MM.1S (cell line): ENCODE results near the gene ARVCF.

ENCODE experiments used
- DNase-seq: peaks from one replicate; pipeline ENCODE4 v3.0.0-alpha.2; 2015
- H2AFZ ChIP-seq: fragments of 300-600 bp; sonication (generic); 2 replicates; pipeline ENCODE4 v1.6.0; 2016; ENCODE audit warnings: antibody characterized with exemption, low read length
- H3F3A ChIP-seq: fragments of 300-600 bp; sonication (generic); 2 replicates; pipeline ENCODE4 v1.6.1; 2016; ENCODE audit warnings: mild to moderate bottlenecking, antibody characterized with exemption, low read length, moderate library complexity, mixed read lengths; ENCODE audit not compliant: insufficient read depth
- H3K27ac ChIP-seq: fragments of 300-600 bp; sonication (generic); 2 replicates; pipeline ENCODE4 v1.5.1; 2016; ENCODE audit warnings: mild to moderate bottlenecking, low read length
- H3K27me3 ChIP-seq: fragments of 300-600 bp; sonication (generic); replicated peaks from 2 replicates; pipeline ENCODE4 v1.6.0; 2016; ENCODE audit warnings: low read length; ENCODE audit not compliant: insufficient read depth
- H3K36me3 ChIP-seq: fragments of 300-600 bp; sonication (generic); replicated peaks from 2 replicates; pipeline ENCODE4 v1.6.1; 2016; ENCODE audit warnings: mild to moderate bottlenecking, low read length, mixed read lengths; ENCODE audit not compliant: insufficient read depth
- H3K4me1 ChIP-seq: fragments of 300-600 bp; sonication (generic); 2 replicates; pipeline ENCODE4 v1.6.1; 2016; ENCODE audit warnings: low read length, mixed read lengths
- H3K4me2 ChIP-seq: fragments of 300-600 bp; sonication (generic); 2 replicates; pipeline ENCODE4 v1.6.0; 2016; ENCODE audit warnings: low read depth, low read length
- H3K4me3 ChIP-seq: fragments of 300-600 bp; sonication (generic); 2 replicates; pipeline ENCODE4 v1.5.1; 2016; ENCODE audit warnings: low read length, mixed read lengths
- H3K79me2 ChIP-seq: fragments of 300-600 bp; sonication (generic); 2 replicates; pipeline ENCODE4 v1.6.1; 2016; ENCODE audit warnings: mixed run types, low read length, mixed read lengths
- H3K9ac ChIP-seq: fragments of 300-600 bp; sonication (generic); 2 replicates; pipeline ENCODE4 v1.6.1; 2016; ENCODE audit warnings: low read length, mixed read lengths
- H3K9me2 ChIP-seq: fragments of 300-600 bp; sonication (generic); replicated peaks from 2 replicates; pipeline ENCODE4 v1.6.1; 2016; ENCODE audit warnings: mild to moderate bottlenecking, low read length, mixed read lengths; ENCODE audit not compliant: insufficient read depth
- H3K9me3 ChIP-seq: fragments of 300-600 bp; sonication (generic); replicated peaks from 2 replicates; pipeline ENCODE4 v1.6.1; 2016; ENCODE audit warnings: mild to moderate bottlenecking, low read length, mixed read lengths; ENCODE audit not compliant: insufficient read depth
- H4K20me1 ChIP-seq: fragments of 300-600 bp; sonication (generic); 2 replicates; pipeline ENCODE4 v1.6.1; 2016; ENCODE audit warnings: mild to moderate bottlenecking, low read length, moderate library complexity, mixed read lengths; ENCODE audit not compliant: insufficient read depth
- EZH2 ChIP-seq: fragments of 300-600 bp; sonication (generic); optimal IDR thresholded peaks from 2 replicates; pipeline ENCODE3; 2017; ENCODE audit warnings: low read depth, mild to moderate bottlenecking, antibody characterized with exemption, low read length, mixed read lengths
- EZH2phosphoT487 ChIP-seq: fragments of 300-600 bp; sonication (generic); IDR thresholded peaks from 2 replicates; pipeline ENCODE4 v1.6.1; 2018; ENCODE audit warnings: antibody characterized with exemption, low read length
- TF ChIP-seq, protein P1 (sequence below): fragments of 300-600 bp; sonication (generic); IDR thresholded peaks from 2 replicates; pipeline ENCODE4 v1.5.1; 2016; ENCODE audit warnings: antibody characterized with exemption, low read length, mixed read lengths

ARVCF gene

DNA sequence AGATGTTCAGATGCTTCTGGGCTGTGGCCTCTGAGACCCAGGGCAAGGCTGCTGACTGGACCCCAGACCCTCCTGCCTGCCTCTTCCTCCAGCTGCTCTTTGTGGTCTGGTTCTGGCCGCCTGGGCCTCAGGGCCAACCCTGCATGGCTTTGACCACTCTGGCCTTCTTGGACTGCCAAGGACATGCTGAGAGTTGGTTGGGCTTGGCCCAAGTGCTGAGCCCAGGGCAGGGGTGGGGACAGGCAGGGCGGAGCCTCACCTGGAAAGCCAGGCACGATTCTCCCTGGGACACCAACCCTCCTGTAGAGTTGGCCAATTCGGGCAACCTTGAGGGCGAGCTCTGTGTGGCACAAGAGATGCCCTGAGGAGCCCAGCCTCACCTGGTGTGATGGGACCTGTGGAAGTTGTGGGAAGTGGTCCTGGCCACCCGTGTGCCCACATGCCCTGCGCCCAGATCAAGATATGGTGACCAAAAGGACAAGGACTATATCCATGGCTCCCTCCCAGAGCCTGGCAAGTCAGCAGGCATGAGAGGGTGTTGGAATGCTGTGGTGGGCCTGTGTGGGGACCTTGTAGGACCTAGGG is 15.9 kb upstream of the ARVCF start:
- Histone ChIP-seq H3K27ac (no peak overlapping the region), H3K4me2 (no peak overlapping the region), H3K4me1 (peaks cover 8% of the 10 kb centered on the region), H3K9me3 (no peaks in the 10 kb centered on the region), H2AFZ (no peak overlapping the region), H3K4me3 (no peak overlapping the region), H3F3A (no peaks in the 10 kb centered on the region), H3K9ac (no peak overlapping the region), H4K20me1 (no peaks in the 10 kb centered on the region), H3K27me3 (no peaks in the 10 kb centered on the region), H3K9me2 (no peaks in the 10 kb centered on the region), H3K36me3 (no peaks in the 10 kb centered on the region), H3K79me2 (peaks cover 2% of the 10 kb centered on the region; the same call in 1 of the 2 replicates)
- no peak for DNase-seq
- TF ChIP-seq EZH2 = no peak
- no peak for TF ChIP-seq EZH2phosphoT487
- TF ChIP-seq, protein P1, sequence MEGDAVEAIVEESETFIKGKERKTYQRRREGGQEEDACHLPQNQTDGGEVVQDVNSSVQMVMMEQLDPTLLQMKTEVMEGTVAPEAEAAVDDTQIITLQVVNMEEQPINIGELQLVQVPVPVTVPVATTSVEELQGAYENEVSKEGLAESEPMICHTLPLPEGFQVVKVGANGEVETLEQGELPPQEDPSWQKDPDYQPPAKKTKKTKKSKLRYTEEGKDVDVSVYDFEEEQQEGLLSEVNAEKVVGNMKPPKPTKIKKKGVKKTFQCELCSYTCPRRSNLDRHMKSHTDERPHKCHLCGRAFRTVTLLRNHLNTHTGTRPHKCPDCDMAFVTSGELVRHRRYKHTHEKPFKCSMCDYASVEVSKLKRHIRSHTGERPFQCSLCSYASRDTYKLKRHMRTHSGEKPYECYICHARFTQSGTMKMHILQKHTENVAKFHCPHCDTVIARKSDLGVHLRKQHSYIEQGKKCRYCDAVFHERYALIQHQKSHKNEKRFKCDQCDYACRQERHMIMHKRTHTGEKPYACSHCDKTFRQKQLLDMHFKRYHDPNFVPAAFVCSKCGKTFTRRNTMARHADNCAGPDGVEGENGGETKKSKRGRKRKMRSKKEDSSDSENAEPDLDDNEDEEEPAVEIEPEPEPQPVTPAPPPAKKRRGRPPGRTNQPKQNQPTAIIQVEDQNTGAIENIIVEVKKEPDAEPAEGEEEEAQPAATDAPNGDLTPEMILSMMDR = no peak

DNA sequence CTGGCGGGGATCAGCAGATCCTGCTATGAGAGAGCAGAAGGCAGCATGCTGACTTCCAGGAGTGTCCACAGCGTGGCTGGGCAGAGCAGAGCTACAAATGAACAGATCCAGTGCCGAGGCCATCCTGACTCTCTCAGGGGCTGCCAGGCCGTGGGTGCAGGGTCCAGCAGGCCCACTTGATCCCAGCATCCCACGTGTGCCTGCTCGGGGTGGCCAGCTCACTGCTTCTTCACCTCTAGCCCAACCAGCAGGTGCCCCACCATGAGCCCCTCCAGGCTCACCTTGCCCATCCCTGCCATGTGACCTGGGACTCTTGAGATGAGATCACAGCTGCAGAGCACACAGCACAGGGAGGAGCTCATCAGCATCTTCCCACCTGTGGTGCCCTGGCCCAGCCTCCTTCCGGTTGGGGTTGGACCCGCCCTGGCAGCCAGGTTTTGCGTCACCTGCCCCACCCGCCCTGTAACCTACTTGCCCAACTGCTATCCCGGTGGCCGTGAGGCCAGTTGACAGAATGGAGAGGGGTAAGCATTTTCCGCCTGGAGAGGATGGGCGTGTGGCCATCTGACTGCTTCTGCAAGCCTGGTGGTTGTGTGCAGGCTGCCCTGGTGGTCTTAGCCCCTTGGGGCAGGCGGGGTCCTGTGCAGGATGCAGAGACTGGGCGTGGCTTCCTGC is 15.2 kb upstream of the ARVCF start:
- Histone ChIP-seq H3K4me3 (no peak overlapping the region), H3K27ac (no peak overlapping the region), H3K9ac (no peak overlapping the region), H3F3A (no peaks in the 10 kb centered on the region), H3K27me3 (no peaks in the 10 kb centered on the region), H3K36me3 (no peaks in the 10 kb centered on the region), H3K79me2 (peaks cover 2% of the 10 kb centered on the region; the same call in 1 of the 2 replicates), H4K20me1 (no peaks in the 10 kb centered on the region), H3K9me2 (no peaks in the 10 kb centered on the region), H3K9me3 (no peaks in the 10 kb centered on the region), H3K4me1 (peaks cover 8% of the 10 kb centered on the region), H2AFZ (no peak overlapping the region), H3K4me2 (no peak overlapping the region)
- TF ChIP-seq EZH2phosphoT487 (no peak), EZH2 (no peak)
- TF ChIP-seq, protein P1 = no peak
- no peak for DNase-seq

DNA sequence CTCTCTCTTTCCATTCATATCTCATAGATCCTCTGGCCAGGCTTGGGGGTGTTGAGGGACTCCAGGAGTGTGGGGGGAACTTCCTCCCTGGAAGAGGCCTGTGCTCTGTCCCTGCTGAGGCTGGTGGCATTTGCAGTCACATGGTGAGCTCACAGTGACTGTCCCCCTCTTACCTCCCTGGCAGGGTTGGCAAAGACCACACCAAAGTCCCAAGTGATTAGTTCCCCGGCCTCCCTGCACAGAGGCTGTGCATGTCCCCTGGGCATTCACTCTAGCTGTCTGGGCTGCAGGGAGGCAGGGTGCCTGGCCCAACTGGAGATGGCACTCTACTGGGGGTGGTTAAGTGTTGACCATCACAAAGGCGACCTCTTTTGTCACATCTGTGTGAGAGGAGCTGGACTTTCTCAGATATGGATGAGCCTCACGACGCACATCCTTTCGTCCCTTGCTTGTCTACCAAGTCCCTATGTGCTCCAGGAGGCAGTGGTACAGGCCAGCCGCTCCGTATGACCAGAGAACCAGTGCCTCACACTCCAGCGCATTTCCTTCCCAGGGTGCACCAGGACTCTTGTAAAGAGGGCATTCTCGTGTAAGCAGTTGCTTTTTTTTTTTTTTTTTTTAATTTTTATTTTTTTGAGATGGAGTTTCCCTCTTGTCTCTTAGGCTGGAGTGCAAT is 13.1 kb upstream of the ARVCF start:
- Histone ChIP-seq H3K4me1 (no peaks in the 10 kb centered on the region), H4K20me1 (no peaks in the 10 kb centered on the region), H3K4me3 (no peak overlapping the region), H3K27ac (no peak overlapping the region), H3K9me2 (no peaks in the 10 kb centered on the region), H3K27me3 (no peaks in the 10 kb centered on the region), H3K36me3 (no peaks in the 10 kb centered on the region), H2AFZ (no peak overlapping the region), H3F3A (no peaks in the 10 kb centered on the region), H3K4me2 (no peak overlapping the region), H3K9me3 (no peaks in the 10 kb centered on the region), H3K79me2 (peaks cover 2% of the 10 kb centered on the region; the same call in 1 of the 2 replicates), H3K9ac (no peak overlapping the region)
- no peak for DNase-seq
- TF ChIP-seq EZH2 (no peak), EZH2phosphoT487 (no peak)
- TF ChIP-seq, protein P1 = no peak
